GM21717 (cell line): ENCODE data around the gene NDUFAF3.

ENCODE experiments used
- ATAC-seq: cut with Tn5 transposase; IDR thresholded peaks from one replicate; pipeline ENCODE4 v1.9.1; 2021; ENCODE audit warnings: mild to moderate bottlenecking, moderate library complexity; ENCODE audit not compliant: unreplicated experiment

Gene NDUFAF3

DNA sequence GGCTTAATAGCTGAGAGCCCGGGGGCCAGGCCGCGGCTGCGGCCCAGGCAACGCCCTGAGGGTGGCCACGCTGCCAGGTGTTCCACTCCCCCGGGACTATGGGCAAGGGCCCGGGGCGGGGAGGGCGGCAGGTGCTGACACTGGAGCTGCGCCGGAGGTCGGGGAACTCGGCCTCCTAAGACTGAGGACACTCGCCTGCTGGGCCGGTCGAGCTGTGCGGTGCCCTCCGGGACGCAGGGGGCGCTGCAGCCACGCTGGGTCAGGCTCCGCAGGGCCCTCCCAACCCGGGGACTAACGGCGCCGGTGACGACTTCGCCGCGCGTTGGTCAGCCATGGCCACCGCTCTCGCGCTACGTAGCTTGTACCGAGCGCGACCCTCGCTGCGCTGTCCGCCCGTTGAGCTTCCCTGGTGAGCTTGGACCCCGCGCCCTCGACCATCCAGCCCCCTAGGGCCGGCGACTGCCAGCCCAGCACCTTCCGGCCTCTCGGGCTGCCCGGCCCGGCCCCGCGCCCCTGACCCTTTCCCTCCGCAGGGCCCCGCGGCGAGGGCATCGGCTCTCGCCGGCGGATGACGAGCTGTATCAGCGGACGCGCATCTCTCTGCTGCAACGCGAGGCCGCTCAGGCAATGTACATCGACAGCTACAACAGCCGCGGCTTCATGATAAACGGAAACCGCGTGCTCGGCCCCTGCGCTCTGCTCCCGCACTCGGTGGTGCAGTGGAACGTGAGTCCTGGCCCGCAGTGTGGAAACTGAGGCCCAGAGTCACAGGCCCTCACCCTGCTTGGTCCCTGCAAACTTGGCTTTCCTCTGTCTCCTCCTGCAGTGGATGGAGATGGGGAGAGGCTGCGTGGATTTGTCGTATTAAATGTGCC lies at the start of gene NDUFAF3:
NDUFAF3 (plus strand) TSS at position 309 of the 875 bp plus-strand sequence; CDS start at position 333, 24 bp downstream.
- peak; percentile 49 for ATAC-seq

DNA sequence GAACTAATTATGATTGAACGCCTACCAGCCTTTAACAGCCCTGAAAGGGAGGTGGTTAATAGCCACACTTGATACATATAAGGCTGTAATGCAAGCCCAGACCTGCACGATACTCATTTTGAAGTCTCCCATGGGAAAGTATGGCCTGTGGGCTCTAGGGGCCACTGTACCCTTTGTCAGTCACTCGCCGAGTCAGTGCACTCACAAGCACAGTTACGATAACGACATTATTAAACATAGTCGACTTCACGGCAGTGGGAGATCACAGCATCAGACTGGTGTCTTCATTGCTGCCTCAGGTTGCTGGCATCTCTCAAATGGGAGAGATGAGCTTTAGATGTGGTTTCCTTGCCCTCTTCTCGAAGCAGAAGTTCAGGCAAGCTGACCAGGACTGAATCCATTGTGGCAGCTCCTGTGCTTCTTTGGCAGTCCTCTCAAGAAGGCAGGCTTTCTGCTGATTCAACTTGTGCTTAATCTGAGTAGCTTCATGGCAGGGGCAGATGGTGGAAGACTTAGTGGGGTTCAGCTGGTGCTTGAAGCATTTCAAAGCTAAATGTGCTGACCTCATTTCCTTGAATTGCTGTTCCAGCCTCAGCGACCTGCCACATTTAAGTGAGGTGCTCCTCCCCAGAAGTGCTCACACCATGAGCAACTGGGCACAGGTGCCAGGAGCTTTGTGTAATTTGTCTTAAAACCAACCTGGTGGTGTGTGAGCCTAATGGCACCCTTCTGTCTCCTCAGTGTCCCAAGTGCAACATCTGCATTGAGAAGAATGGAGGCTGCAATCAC lies 47.7 kb upstream of the NDUFAF3 start:
- no peak for ATAC-seq

- no peak for ATAC-seq
These were observed 42.5 kb upstream of the NDUFAF3 start for GRCh38 chr3:48979451-48979850.

- no peak for ATAC-seq
These were observed 41.6 kb upstream of the NDUFAF3 start for GRCh38 chr3:48980295-48980694.

DNA sequence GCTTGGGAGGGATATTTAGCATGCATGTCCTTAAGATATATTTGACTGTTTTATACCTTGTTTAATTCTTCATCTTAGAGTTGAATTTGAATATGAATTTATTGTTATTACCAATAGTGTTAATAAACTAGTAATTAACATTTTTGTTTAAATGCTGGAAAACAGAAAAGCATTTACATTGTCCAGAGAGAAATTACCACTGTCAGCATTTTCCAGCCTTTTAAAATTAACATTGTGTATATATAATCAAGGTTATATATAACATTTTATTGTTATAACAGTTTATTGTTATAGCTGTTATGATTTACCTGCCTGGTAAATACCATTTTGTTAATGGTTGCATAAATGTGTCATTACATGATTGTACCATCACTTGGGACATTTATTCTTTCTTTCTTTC lies 39.9 kb upstream of the NDUFAF3 start:
- no peak for ATAC-seq

- no peak for ATAC-seq
These were observed 39.2 kb upstream of the NDUFAF3 start for GRCh38 chr3:48982686-48983085.

- ATAC-seq, result no peak
These were observed 38.8 kb upstream of the NDUFAF3 start for GRCh38 chr3:48983096-48983495.

DNA sequence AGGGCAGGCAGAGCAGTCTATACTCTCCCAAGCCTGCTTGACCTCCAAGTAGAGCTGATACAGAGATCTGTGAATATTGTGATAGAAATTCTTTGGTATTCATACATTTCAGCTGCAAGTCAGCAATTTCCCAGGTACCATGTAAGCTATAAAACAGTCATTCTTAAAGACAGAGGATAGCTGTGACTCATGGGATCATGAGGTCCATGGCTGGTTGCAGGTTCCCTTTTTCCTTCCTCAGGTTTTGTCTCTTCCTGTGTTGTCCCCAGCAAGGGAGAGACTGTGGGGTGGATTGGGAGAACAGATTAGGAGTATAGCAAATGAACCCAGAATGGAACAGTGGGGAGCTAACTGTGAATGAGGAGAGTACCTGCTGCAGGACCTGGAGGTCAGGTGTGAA lies 37.3 kb upstream of the NDUFAF3 start:
- no peak for ATAC-seq

DNA sequence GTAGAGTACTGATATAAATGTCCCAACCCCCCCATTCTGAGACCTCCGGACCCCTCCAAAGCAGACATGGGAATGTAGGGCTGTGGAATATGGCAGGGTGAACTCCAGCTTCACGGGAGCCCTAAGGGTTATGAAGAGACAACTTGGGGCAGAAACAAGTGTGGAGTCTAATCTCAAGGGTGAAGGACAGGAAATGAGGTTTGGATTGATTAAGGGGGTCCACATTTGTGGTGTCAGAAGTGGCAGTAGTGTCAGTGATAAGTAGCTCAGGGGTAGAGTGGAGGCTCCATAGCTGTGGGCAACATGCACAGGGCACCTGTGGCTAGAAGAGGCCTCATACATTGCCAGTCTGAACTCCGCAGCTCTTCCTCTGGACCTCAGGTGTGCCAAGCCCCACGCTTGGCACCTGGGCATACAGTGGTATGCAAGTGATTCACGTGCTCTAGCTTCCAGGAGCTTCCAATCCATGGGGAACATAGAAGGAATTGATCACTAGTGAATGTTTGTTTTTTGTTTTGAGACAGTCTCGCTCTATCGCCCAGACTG lies 36.0 kb upstream of the NDUFAF3 start:
- no peak for ATAC-seq

DNA sequence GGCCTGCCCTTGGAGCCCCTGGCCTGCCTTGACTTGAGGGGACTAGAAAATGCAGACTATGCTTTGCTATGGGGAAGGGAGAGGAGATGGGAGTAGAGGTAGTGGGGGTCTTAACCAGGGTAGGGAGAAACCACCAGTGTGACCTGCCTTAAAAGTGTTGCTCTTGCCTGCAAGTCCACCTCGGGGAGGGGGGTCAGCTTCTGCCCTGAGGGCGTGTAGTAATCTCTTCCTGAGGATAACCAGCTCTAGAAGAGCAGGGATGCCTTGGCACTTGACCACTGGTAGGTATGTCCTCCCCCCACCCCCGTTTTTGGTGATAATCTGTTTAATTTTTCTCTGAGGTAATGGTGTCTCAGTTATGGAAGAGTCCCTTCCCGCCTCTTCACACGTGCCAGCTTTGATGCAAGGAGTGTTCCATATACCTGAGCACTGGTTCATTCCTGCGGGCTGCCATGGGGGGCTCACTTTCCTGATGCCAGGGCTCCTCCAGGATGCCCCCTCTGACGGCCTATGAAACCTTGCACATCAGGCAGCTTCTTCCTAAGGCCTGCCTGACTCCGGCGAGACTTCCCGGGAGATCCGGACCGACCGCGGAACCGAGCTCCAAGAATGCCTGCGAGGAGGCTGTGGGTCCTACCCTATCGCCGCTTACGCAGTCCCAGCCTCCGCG lies 32.7 kb upstream of the NDUFAF3 start:
- no peak for ATAC-seq

DNA sequence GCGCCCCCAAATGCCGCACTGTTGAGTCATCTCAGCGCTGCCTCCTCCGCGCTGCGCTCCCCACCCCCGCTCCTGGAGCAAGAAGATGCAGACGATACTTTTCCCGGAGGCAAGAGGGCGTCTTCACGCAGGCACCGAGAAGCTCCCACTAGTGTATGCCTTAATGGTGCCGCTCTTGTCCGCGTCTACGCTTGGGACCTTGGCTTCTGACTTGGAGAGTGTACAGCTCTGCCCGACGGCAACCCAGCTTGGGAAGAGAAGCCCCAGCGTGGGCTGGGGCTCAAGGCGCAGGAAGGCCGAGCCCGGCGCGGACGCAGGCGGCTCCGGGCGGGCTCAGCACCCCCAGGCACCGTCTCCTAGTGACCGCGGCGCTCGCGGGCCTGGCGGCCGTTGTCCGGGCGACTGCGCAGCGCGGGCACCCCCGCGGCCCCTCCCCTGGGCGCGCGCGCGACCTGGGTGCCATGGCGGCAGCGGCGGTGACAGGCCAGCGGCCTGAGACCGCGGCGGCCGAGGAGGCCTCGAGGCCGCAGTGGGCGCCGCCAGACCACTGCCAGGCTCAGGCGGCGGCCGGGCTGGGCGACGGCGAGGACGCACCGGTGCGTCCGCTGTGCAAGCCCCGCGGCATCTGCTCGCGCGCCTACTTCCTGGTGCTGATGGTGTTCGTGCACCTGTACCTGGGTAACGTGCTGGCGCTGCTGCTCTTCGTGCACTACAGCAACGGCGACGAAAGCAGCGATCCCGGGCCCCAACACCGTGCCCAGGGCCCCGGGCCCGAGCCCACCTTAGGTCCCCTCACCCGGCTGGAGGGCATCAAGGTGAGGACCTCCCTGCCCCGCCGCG lies 31.9 kb upstream of the NDUFAF3 start, which contains the start of gene P4HTM:
P4HTM (plus strand) TSS at position 446 of the 840 bp plus-strand sequence; CDS start at position 462, 16 bp downstream.
- peak; percentile 52 for ATAC-seq

DNA sequence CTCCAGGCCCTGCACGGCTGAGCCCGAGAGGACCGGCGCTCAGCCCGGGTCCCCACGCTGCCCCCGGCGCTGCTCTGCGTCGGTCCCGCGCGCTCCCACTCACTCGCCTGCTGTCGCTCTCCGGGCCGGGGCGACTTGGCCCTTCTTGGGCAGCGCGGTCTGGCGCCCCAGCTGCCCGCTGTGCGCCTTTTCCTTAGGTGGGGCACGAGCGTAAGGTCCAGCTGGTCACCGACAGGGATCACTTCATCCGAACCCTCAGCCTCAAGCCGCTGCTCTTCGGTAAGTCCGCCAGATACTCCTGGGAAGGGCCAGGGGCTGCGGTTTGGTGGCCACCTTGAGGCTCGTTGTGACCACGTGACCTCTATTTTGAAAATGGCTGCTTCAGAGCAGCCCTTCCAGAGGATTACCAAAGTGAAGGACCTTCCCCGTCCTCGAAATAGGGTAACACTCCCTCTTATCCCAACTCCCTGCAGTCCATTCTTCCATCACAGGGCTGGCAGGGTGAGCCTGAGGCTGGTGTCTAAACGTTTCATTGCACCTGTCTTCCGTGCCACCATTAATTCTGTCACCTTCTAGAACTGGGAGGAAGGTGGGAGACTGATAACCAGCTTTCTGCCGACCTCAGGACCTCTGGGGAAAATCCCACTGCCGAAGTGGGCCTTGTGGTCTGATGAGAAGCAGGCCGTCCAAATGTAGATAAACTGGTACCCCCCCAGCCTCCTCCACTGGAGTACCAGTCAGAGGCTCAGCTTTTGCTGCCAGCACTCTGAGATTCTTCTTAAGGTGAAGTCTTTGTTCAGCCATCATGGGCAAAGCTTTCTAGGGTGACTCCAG lies 31.1 kb upstream of the NDUFAF3 start:
- peak; percentile 33 for ATAC-seq

DNA sequence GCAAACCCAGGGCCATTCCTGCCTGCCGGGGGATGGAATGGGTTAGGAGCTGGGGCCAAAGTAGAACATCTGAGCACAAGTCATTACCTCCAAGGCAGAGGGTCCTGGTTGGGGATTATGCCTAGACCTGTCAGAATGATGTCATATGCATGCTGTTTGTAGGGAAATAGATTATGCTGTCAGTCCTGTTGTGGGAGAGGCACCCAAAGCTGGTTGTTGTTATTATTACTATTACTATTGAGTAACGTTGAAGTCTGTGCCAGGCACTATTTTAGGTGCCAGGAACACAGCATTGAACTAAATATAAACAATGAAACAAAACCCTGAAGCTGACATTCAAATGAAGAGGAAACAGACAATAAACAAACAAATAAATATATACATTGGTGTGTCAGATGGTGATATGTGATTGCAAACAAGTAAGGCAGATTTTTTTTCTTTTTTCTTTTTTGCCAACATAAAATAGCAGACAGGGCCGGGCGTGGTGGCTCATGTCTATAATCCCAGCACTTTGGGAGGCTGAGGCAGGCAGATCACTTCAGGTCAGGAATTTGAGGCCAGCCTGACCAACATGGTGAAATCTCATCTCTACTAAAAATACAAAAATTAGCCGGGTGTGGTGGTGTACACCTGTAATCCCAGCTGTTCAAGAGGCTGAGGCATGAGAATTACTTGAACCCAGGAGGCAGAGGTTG lies 29.9 kb upstream of the NDUFAF3 start:
- ATAC-seq, result no peak

DNA sequence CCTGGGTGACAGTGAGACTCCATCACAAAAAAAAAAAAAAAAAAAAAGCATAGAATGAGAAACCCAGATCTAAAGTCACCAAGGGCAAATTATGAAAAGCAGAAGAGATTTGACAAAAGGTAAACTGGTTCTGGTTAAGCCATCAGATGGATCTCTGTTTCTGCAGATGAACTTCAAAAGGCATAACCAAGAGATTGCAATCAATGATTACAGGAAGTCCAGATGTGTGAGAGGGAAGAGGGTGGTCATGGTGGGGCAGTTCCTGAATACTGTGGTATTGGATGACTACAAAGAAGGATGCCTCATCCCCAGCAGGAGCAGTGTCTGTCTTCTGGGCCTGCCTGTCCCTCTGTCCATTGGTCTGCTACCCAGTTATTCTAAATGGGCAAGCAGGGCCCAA lies 28.1 kb upstream of the NDUFAF3 start:
- ATAC-seq, result no peak

- ATAC-seq, result no peak
These were observed 25.3 kb upstream of the NDUFAF3 start for GRCh38 chr3:48996640-48997039.

DNA sequence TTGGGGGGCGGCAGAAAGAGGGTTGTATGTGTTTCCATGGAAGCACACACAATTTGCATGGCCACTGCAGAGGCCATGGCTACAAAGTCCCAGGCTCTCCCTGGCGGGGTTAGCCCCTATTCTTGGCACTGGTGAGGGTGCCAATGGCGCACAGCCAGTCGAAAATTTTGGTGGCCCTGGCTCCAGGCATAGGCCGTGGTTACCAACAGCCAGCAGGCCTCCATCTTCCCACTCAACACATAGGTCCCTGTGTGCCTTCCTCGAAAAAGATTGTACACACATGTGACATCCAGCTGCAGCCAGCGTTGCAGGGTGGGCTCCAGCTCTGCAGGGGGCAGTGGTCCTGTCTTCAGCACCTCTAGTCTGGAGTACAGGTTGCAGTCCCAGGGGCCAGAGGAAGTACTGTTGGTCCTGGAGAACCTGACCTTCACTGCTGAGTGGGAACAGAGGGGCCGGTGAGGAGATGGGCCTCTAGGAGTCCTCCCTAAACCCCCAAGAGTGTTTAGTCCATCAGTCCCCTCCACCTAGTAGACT lies 24.8 kb upstream of the NDUFAF3 start:
- ATAC-seq, result no peak

DNA sequence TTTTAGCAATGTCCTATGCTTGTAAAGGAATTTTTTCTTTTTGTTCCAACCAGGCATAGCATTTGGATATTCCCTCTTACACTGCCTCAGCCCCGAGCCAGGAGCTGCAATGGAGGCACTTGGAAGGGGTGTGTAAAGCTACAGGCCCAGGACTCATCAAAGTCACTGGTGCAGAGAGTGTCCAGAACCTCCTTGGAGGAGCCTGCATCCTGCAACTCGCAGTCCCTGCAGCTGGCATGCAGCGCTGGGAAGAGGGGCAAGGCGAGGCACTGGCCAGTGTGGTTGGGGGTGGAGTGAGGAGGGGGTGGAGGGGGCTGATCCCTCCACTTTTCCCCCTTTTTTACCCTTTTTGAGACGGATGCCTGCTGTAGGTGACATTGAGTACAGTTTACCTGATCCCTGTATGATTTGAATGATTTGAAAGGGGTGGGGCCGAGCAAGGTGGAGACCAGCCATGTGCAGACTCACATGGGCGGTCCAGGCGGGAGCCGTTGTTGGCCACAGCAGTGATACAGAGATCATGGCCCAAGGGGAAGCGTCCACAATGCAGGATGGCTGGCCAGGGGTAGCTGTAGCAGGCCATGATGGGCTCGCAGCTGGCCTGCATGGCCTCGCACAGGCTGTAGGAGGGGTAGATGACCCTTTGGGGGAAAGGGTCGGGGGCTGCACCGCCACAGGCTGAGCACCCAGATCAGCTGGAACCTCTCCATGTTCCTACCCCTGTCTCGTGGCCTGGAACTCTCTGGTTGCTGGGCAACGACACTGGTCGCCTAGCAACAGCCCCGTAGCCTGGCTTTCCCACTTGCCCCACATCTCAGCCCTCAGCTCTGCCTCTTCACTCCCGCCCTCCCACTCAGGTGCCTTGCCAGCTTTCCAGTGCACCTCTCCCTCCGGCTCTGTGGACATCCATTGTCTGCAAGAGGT lies 23.9 kb upstream of the NDUFAF3 start:
- ATAC-seq, result no peak
